Suprapubic skin (tissue), 3 donors: ENCODE data around the gene LCNL1.

Experiments
- EP300 ChIP-seq: sonication (generic); formaldehyde crosslinking; IDR thresholded peaks from one replicate; pipeline ENCODE4 v1.6.1; 2017; ENCODE audit warnings: antibody characterized with exemption
- POLR2A ChIP-seq, 2 donors: fragments of 450-650 bp; IDR thresholded peaks; one replicate each; pipeline ENCODE4 v1.6.1; 2017; ENCODE audit warnings: antibody characterized with exemption in 2 of 2, mild to moderate bottlenecking in 2 of 2, moderate library complexity in 2 of 2
- TF ChIP-seq, protein P1 (sequence below), 2 donors: fragments of 200-600 bp in 1 of 2; fragments of 450-650 bp in 1 of 2; sonication (generic) in 1 of 2; IDR thresholded peaks; one replicate each; pipeline ENCODE4 v1.5.1; 2016 to 2019; ENCODE audit warnings: antibody characterized with exemption in 2 of 2, mild to moderate bottlenecking in 1 of 2, moderate library complexity in 1 of 2

DNA sequence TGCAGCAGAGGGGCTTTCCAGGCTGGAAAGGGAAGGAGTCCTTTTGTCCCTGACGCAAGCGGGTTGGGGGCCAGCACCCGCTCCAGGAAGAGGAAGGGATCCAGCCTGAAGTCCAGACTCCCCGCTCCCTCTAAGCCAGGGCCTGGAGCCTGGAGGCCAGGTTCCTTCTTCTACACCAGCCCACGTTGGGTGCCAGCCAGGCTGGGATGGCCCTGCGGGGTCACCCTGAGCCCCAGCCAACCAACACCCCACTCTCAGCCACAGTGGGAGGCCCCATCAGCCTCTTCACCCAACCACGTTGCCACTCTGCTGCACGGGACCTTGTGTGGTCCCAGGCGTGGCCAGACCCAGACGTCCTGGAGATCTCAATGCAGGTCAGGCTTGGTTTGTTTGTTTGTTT is 50.1 kb downstream of the LCNL1 start:
- TF ChIP-seq, protein P1, sequence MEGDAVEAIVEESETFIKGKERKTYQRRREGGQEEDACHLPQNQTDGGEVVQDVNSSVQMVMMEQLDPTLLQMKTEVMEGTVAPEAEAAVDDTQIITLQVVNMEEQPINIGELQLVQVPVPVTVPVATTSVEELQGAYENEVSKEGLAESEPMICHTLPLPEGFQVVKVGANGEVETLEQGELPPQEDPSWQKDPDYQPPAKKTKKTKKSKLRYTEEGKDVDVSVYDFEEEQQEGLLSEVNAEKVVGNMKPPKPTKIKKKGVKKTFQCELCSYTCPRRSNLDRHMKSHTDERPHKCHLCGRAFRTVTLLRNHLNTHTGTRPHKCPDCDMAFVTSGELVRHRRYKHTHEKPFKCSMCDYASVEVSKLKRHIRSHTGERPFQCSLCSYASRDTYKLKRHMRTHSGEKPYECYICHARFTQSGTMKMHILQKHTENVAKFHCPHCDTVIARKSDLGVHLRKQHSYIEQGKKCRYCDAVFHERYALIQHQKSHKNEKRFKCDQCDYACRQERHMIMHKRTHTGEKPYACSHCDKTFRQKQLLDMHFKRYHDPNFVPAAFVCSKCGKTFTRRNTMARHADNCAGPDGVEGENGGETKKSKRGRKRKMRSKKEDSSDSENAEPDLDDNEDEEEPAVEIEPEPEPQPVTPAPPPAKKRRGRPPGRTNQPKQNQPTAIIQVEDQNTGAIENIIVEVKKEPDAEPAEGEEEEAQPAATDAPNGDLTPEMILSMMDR (IDR thresholded peaks at IDR 0.05) = no peak
- TF ChIP-seq POLR2A (IDR thresholded peaks at IDR 0.05) (no peak), EP300 (no peak)
